CD4-positive, CD25-positive, alpha-beta regulatory T cell (primary cell): ENCODE results near the gene KIF6. TPM values are rescaled to one million over a fixed set of nuclear protein-coding genes. Genes with fewer than 3 reads are reported as not detected.

Experiments
- ATAC-seq, 2 donors: fragments of 150-1000 bp; cut with Tn5 transposase; one replicate each; pipeline ENCODE4 v1.10.0; 2021; ENCODE audit warnings: low read depth in 2 of 2, moderate number of reproducible peaks in 2 of 2, moderate library complexity in 1 of 2
- DNase-seq, 3 donors: peaks; one replicate each; pipeline versions ENCODE4 v3.0.0 to v3.0.0-alpha.2; 2012 to 2022; ENCODE audit warnings: mixed read lengths in 1 of 3
- H3K27ac ChIP-seq: one replicate; pipeline ENCODE4 v1.7.0; 2013; ENCODE audit warnings: mild to moderate bottlenecking, low read length; ENCODE audit not compliant: insufficient read depth, poor library complexity, severe bottlenecking
- H3K27me3 ChIP-seq: one replicate; pipeline ENCODE4 v1.7.0; 2013; ENCODE audit warnings: low read length; ENCODE audit not compliant: control insufficient read depth, insufficient read depth
- H3K36me3 ChIP-seq: one replicate; pipeline ENCODE4 v1.7.0; 2013; ENCODE audit warnings: mild to moderate bottlenecking, low read length, moderate library complexity; ENCODE audit not compliant: control insufficient read depth, insufficient read depth
- H3K4me1 ChIP-seq: 2 replicates; pipeline ENCODE4 v1.7.0; 2013; ENCODE audit warnings: mild to moderate bottlenecking, low read length; ENCODE audit not compliant: insufficient read depth, control insufficient read depth, poor library complexity, severe bottlenecking
- H3K4me3 ChIP-seq: one replicate; pipeline ENCODE4 v1.7.0; 2013; ENCODE audit warnings: low read depth, mild to moderate bottlenecking, low read length, moderate library complexity
- H3K9me3 ChIP-seq, 2 experiments: 1 replicate in 1 of 2; 2 replicates in 1 of 2; pipeline ENCODE4 v1.7.0; 2013; ENCODE audit warnings: low read length in 2 of 2, mild to moderate bottlenecking in 1 of 2, moderate library complexity in 1 of 2; ENCODE audit not compliant: control insufficient read depth in 2 of 2
- H3K27ac Mint-ChIP-seq, 3 donors: one replicate each; pipeline ENCODE4 v1.8.0; 2020 to 2022; ENCODE audit warnings: mild to moderate bottlenecking in 3 of 3, mixed read lengths in 3 of 3, moderate library complexity in 2 of 3
- H3K27me3 Mint-ChIP-seq: one replicate; pipeline ENCODE4 v1.8.0; 2022; ENCODE audit warnings: mild to moderate bottlenecking, mixed read lengths
- H3K36me3 Mint-ChIP-seq: one replicate; pipeline ENCODE4 v1.8.0; 2020; ENCODE audit warnings: mixed read lengths
- H3K4me1 Mint-ChIP-seq, 4 donors: one replicate each; pipeline ENCODE4 v1.8.0; 2020 to 2022; ENCODE audit warnings: mixed read lengths in 4 of 4, mild to moderate bottlenecking in 1 of 4
- H3K4me3 Mint-ChIP-seq, 4 donors: one replicate each; pipeline ENCODE4 v1.8.0; 2020 to 2022; ENCODE audit warnings: mild to moderate bottlenecking in 4 of 4, mixed read lengths in 4 of 4, moderate library complexity in 3 of 4
- H3K9me3 Mint-ChIP-seq, 7 donors: one replicate each; pipeline ENCODE4 v1.8.0; 2020 to 2022; ENCODE audit warnings: mixed read lengths in 7 of 7, mild to moderate bottlenecking in 3 of 7, moderate library complexity in 2 of 7
- polyA plus RNA-seq, 4 donors: library from polyadenylated mRNA; unstranded; fragments of 300-500 nt; fragmentation: Illumina TruSeq; gene quantifications; one replicate each; pipeline ENCODE4 v1.2.3, GENCODE V29; 2021
- total RNA-seq: library from RNA; stranded (reverse); gene quantifications from one replicate; pipeline ENCODE4 v1.2.3, GENCODE V29; 2022

Gene KIF6
- total and polyA plus RNA-seq, 5 donors from 2014 or later = not detected

DNA sequence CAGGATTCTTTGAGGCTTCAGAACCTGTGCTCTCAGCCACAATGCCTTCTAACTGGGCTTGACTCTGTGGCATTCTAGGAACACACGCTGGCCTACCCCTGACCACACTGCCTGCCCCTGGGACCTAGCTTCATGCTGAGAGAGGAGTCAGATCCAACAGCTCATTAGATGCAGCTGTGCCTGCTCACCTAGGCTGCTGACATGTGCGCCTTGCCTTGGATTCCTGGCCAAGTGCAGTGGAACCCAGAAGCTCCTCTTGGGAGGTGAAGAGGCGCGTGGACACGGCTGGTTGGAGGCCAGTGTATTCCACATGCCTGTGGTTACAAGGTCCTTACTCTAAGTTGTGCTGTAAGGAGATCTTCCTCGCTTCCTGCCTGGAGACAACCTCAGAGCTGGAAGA is 378.0 kb downstream of the KIF6 start:
- H3K27ac ChIP-seq = no peak overlapping the region
- H3K4me1 ChIP-seq = no peaks in the 10 kb centered on the region
- H3K4me3 ChIP-seq = no peak overlapping the region
- no peaks in the 10 kb centered on the region for H3K27me3 ChIP-seq
- Mint-ChIP-seq H3K27me3 (peaks cover 6% of the 10 kb centered on the region), H3K9me3 (no peaks in the 10 kb centered on the region), H3K27ac (no peak overlapping the region), H3K4me1 (no peaks in the 10 kb centered on the region), H3K4me3 (no peak overlapping the region), H3K36me3 (no peaks in the 10 kb centered on the region)
- no peaks in the 10 kb centered on the region for H3K36me3 ChIP-seq
- ATAC-seq (no peak), DNase-seq (no peak)
- H3K9me3 ChIP-seq = no peaks in the 10 kb centered on the region

DNA sequence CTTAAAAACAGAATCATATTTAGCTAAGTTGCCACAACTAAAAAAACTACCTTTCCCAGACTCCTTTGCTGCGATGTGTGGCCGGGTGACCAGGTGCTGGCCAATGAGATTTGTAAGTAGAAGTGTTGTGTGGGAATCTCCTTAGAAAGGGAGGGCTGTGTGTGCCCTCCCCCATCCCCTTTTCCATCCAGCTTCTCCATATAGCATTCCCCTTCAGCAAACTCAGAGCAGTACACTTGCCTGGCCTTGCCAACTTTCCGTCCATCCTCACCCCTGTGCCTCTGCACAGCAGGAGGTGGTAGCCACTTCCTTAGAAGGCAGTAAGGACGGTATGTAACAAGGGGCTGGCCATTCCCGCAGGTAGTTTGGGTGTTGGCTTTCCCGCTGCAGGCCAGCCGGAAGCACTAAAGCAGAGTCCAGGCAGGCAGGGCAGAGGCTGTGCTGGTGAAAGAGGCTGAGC is 380.4 kb downstream of the KIF6 start:
- Histone ChIP-seq H3K4me1 (no peaks in the 10 kb centered on the region), H3K27me3 (no peaks in the 10 kb centered on the region), H3K4me3 (no peak overlapping the region), H3K9me3 (no peaks in the 10 kb centered on the region), H3K36me3 (no peaks in the 10 kb centered on the region), H3K27ac (no peak overlapping the region)
- DNase-seq (no peak), ATAC-seq (no peak)
- Mint-ChIP-seq H3K27ac (no peak overlapping the region), H3K9me3 (no peaks in the 10 kb centered on the region), H3K27me3 (peaks cover 6% of the 10 kb centered on the region), H3K36me3 (no peaks in the 10 kb centered on the region), H3K4me3 (no peak overlapping the region), H3K4me1 (no peaks in the 10 kb centered on the region)

DNA sequence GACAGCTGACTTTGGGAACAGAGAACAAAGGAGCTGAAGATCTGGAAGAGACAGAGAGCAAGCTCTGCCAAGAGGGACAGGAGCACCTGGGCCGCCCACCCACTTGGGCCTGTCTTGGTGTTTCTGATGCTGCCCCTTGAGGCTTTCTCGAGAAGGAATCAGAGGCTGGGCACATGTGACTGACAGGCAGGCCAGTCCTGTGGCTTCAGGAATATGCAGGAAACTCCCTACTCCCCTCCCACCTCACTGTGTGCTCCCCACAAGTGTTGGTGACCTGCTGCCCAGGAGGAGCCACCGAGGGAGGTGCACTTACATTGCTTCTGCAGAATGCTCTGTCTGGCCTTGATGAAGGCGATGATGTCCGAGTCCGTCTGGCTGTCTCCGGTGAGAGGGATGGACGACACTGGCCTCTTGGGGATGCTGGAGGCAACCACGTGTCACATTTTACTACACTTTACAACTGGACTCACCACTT is 381.8 kb downstream of the KIF6 start:
- ATAC-seq (no peak), DNase-seq (no peak)
- Mint-ChIP-seq H3K4me1 (no peaks in the 10 kb centered on the region), H3K27me3 (peaks cover 6% of the 10 kb centered on the region), H3K36me3 (no peaks in the 10 kb centered on the region), H3K4me3 (no peak overlapping the region), H3K9me3 (no peaks in the 10 kb centered on the region), H3K27ac (no peak overlapping the region)
- H3K27me3 ChIP-seq = no peaks in the 10 kb centered on the region
- no peak overlapping the region for H3K4me3 ChIP-seq
- H3K9me3 ChIP-seq = no peaks in the 10 kb centered on the region
- no peak overlapping the region for H3K27ac ChIP-seq
- H3K36me3 ChIP-seq = no peaks in the 10 kb centered on the region
- H3K4me1 ChIP-seq = no peaks in the 10 kb centered on the region

DNA sequence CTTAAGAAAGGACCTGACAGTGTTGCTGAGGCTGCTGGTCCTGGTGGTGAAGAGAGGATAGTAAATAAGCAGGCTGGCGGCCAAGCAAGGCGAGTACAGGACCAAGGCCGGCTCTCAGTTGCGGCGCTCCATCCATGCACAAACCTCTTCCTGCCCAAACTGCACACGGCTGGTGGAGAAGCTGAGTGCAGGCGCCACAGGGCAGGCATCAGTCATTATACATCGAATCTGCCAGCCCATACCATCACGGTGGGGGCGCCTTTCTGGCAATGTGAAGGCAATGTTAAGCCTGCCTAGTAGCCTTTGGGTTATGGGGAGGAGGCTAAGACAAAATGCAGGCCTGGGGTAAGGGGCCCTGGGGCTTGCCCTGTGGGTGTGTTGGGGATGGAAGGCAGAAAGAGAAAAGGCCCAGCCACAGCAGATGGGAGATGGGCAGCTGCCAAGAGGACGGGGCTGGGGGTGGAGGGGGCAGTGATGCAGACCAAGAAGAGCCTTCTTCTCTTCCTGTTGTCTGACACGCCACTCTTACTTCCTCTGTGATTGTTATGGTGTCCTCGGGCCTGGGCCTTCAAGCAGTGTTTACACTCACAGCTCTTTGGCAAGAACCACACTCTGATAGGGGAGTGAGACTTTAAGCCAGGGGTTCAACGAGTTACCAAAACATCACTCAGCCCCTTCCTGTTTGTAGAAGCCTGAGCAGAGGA is 382.4 kb downstream of the KIF6 start:
- ATAC-seq = no peak
- H3K4me1 ChIP-seq = no peaks in the 10 kb centered on the region

DNA sequence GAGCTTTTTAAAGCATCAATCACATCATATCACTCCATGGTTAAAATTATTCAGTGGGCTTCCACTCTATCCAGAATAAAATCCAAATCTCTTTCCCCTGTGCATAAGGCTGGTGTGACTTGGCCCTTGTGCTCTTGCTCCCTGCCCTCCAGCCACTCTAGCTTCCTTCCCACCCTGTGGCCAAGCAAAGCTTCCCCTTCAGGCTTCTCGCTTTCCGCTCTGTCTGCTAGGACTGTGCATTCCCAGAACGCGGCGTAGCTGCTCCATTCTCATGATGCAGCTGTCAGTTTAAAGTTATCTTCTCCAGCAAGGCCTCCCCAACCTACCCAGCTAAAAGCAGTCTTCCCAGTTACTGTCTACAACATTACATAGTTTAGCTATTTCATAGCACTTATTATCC is 383.3 kb downstream of the KIF6 start:
- no peaks in the 10 kb centered on the region for H3K36me3 Mint-ChIP-seq
- no peak overlapping the region for H3K4me3 Mint-ChIP-seq
- H3K27me3 Mint-ChIP-seq = peaks cover 10% of the 10 kb centered on the region
- Histone ChIP-seq H3K9me3 (no peaks in the 10 kb centered on the region), H3K27me3 (no peaks in the 10 kb centered on the region), H3K4me3 (no peak overlapping the region), H3K36me3 (no peaks in the 10 kb centered on the region), H3K27ac (no peak overlapping the region), H3K4me1 (no peaks in the 10 kb centered on the region)
- DNase-seq (no peak), ATAC-seq (no peak)
- H3K4me1 Mint-ChIP-seq = peaks cover 0 to under 1% (median 0%) of the 10 kb centered on the region in 4 donors
- H3K9me3 Mint-ChIP-seq = no peaks in the 10 kb centered on the region
- no peak overlapping the region for H3K27ac Mint-ChIP-seq

More for the DNA sequence above, 382.4 kb downstream of the KIF6 start:
- Mint-ChIP-seq H3K36me3 (no peaks in the 10 kb centered on the region), H3K27ac (no peak overlapping the region), H3K4me1 (no peaks in the 10 kb centered on the region), H3K4me3 (no peak overlapping the region), H3K9me3 (no peaks in the 10 kb centered on the region), H3K27me3 (peaks cover 6% of the 10 kb centered on the region)
- H3K4me3 ChIP-seq = no peak overlapping the region
- H3K9me3 ChIP-seq = no peaks in the 10 kb centered on the region
- DNase-seq = no peak
- no peaks in the 10 kb centered on the region for H3K27me3 ChIP-seq
- H3K36me3 ChIP-seq = no peaks in the 10 kb centered on the region
- no peak overlapping the region for H3K27ac ChIP-seq

DNA sequence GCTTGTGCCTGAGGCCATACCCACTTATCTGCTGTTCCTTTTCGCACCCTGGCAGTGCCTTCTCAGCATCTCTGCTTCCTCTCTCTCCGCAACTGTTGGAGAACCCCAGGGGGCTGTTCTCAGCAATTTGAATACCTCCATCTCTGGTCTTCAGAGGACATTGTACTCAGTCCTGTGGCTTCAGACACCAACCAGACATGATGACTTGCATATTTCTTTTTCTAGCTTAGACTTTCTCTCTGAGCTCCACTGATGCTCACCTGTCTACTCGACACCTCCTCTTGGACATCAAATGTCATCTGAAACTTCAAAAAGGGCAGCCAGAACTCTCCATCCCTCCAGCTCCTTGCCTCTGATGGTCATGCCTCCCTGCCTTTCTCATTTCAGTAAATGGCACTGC is 383.9 kb downstream of the KIF6 start:
- Mint-ChIP-seq H3K27ac (no peak overlapping the region), H3K9me3 (no peaks in the 10 kb centered on the region), H3K36me3 (no peaks in the 10 kb centered on the region), H3K4me1 (peaks cover 0 to 6% (median 1%) of the 10 kb centered on the region in 4 donors), H3K4me3 (no peak overlapping the region), H3K27me3 (peaks cover 14% of the 10 kb centered on the region)
- DNase-seq = no peak
- H3K27ac ChIP-seq = no peak overlapping the region
- no peaks in the 10 kb centered on the region for H3K9me3 ChIP-seq
- no peak for ATAC-seq
- H3K36me3 ChIP-seq = no peaks in the 10 kb centered on the region
- H3K4me1 ChIP-seq = peaks cover 2% of the 10 kb centered on the region
- no peaks in the 10 kb centered on the region for H3K27me3 ChIP-seq
- H3K4me3 ChIP-seq = no peak overlapping the region

DNA sequence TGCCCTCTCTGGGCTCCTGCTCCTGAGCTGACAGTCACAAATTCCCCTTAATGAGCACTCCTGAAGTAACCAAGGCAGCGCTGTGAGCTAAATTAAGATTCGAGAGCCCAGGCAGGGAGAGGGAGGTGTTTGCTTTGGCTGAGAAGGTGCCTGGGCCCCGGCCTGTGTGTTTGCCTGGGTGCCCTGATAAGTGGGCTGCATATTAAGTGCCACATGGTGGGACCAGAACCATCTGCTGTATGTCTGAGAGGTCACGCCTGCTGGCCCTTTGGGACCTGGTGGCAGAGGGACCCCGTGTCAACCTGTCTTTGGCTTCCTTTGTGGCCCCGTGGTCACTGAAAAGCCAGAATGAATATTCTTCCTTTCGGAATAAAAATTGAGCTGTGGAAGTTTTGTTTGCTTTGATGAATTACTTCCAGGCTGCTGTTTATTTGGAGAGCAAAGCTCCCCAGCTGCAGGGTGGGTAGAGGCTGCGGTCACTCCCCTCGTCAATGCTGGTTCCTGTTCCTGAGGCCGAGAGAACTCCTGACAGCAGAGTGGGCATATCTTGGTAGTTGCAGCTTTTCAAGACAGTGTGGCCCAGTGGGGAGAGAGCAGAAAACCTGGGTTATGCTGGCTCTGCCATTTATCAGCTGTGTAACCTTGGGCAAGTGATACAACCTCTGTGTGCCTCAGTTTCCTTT is 385.2 kb downstream of the KIF6 start:
- H3K9me3 Mint-ChIP-seq = peaks cover 0 to 2% (median 0%) of the 10 kb centered on the region in 7 donors
- no peaks in the 10 kb centered on the region for H3K36me3 ChIP-seq
- no peak overlapping the region for H3K27ac ChIP-seq
- no peak overlapping the region for H3K4me3 Mint-ChIP-seq
- no peak for ATAC-seq
- H3K27me3 Mint-ChIP-seq = peaks cover 16% of the 10 kb centered on the region
- no peaks in the 10 kb centered on the region for H3K9me3 ChIP-seq
- no peak for DNase-seq
- no peaks in the 10 kb centered on the region for H3K27me3 ChIP-seq
- H3K4me3 ChIP-seq = no peak overlapping the region
- peaks cover 0 to 13% (median 3%) of the 10 kb centered on the region in 4 donors for H3K4me1 Mint-ChIP-seq
- no peak overlapping the region for H3K27ac Mint-ChIP-seq
- H3K4me1 ChIP-seq = peaks cover 6% of the 10 kb centered on the region
- H3K36me3 Mint-ChIP-seq = no peaks in the 10 kb centered on the region
